WI38 (cell line): ENCODE measurements around the gene SNRPD3.

Experiments
- H3K4me3 ChIP-seq: 2 replicates; pipeline ENCODE4 v1.5.1; 2011; ENCODE audit warnings: low read depth, mild to moderate bottlenecking, control low read depth, low read length
- CTCF ChIP-seq: IDR thresholded peaks from 2 replicates; pipeline ENCODE4 v1.5.1; 2012; ENCODE audit warnings: low read depth, mild to moderate bottlenecking, control low read depth, low read length

SNRPD3 gene

GRCh38 chr22:24578355-24579257, 22.8 kb downstream of the SNRPD3 start:
- TF ChIP-seq CTCF: no peak
- no peak overlapping the region for H3K4me3 ChIP-seq

GRCh38 chr22:24579258-24579601, 23.4 kb downstream of the SNRPD3 start:
- no peak overlapping the region for H3K4me3 ChIP-seq

GRCh38 chr22:24580276-24580675, 24.5 kb downstream of the SNRPD3 start:
- no peak for TF ChIP-seq CTCF
- H3K4me3 ChIP-seq: no peak overlapping the region

More at GRCh38 chr22:24579258-24579601, 23.4 kb downstream of the SNRPD3 start:
- no peak for TF ChIP-seq CTCF

GRCh38 chr22:24582056-24582814, 26.4 kb downstream of the SNRPD3 start:
- no peak for TF ChIP-seq CTCF

GRCh38 chr22:24583221-24584165, 27.7 kb downstream of the SNRPD3 start:
- no peak for TF ChIP-seq CTCF
- no peak overlapping the region for H3K4me3 ChIP-seq

More at GRCh38 chr22:24582056-24582814, 26.4 kb downstream of the SNRPD3 start:
- no peak overlapping the region for H3K4me3 ChIP-seq

- no peak overlapping the region for H3K4me3 ChIP-seq
These were observed 28.5 kb downstream of the SNRPD3 start for GRCh38 chr22:24584166-24584790.

More at GRCh38 chr22:24584166-24584790, 28.5 kb downstream of the SNRPD3 start:
- no peak for TF ChIP-seq CTCF
